ENCODE measurements around the gene ZSWIM6.

Gene ZSWIM6

DNA sequence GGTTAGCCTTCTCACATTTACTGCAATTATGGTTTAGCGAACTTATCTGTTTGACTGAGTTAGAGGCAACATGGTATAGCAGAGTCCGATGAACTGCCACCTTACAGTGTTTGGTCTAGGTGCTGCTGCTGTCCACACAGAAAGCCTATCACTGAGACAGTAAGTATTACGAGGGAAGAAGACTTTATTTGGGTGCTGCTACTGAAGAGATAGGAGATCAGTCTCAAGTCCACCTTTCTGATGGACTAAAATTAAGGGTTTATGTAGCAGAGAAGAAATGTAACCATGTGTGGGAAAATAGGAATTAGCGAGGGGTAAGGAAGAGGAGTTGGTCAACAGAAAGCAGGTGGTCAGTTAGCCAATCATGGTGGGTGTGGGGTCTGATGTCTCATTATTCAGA lies 109.7 kb downstream of the ZSWIM6 start:
- DNase-seq (ENCODE audit: low read depth in 2 of 2) = no peak

DNA sequence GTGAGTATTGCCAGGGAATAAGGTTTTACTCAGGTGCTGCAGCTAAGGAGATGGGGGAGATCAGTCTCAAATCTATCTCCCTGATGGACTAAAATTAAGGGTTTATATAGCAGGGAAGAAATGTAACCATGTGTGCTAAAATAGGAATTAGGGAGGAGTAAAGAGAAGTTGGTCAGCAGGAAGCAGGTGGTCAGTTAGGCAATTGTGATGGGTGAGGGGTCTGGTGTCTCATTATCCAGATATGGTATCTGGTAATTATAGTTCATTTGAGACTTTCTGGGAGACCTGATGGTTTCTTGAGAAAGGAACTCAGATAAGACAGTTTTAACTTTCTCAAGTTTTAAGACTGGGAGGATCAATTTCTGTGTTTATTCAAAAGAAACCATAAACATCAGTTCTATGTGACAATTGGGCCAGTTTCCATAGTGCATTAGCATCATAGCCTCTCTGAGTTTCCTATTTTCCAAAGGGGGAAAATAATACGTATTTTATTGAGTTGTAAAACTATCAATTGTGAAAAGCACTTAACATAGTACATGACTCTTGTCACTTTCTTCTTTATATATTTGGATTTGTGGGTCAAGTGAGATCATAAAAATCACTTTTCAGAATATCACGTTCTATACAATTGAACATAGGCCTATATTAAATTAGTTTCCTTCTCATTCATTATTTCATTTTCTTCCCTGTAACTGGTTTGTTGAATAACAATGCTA lies 115.9 kb downstream of the ZSWIM6 start:
- DNase-seq (ENCODE audit: low read depth in 2 of 2) = no peak

DNA sequence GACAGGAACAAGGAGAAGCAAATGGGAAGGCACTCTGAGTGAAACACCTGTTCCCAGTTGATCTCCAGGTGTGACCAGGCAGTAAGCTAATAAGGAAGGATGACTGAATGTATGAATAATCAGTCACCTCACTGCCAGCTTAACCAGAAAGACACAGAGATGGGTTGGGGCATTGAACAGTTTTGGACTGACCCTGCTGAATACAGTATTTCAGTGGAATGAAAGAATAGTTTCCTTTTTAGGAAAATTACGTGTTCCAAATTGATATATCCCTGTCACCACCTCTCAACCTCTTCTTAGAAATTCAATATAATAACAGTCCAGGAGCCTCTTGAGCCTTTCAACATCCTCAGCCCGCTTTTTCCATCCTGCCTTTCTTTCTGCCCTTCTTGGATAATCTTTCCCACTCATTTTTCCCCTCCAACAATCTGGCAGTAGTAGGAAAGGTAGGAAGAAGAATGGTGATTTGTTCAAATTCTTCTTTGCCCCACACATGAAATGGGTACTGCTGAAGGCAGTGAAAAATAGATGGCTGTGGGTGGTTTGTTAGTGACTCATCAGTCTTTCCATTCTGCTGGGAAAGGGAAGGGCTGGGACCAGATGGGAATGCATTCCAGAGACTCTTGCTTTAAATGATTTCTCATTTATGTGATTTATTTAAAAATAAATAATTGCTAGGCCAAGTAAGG lies 117.9 kb downstream of the ZSWIM6 start:
- DNase-seq (ENCODE audit: low read depth in 2 of 2) = no peak

DNA sequence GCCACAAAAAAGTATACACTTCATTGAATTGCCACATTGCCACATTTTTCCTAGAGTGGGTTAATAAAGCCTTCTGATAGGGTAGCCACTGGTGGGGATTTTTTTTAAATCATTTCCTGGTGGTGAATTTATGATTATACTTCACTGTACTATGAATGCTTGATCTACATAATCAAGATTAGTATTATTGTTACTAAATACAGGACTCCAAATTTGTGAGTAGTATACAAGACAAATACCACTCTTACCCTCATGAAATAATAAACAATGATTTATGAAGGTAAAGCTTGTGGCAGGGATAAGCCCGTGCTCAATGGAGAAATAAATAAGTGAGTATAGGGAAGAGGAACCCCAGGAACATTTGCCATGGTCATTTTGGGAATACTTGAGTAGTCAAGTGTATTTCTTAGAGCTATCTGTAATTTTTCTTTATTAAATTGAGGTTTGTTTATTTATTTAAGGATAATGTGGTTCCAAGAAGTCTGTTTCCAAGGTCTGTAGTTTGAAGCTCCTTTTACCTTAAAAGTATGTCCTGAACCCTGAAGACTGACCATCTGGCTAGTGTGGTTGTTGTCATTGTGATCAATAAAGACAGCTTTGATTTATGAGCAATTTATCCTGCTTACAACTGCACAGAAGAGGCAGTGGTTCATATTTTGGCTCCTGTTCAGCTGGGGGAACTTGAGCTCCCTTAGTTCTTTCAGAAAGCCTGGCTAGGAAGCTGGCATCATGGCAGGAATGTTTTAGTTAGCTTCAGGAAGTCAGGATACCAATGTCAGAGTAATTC lies 118.6 kb downstream of the ZSWIM6 start:
- DNase-seq (ENCODE audit: low read depth in 2 of 2) = no peak

DNA sequence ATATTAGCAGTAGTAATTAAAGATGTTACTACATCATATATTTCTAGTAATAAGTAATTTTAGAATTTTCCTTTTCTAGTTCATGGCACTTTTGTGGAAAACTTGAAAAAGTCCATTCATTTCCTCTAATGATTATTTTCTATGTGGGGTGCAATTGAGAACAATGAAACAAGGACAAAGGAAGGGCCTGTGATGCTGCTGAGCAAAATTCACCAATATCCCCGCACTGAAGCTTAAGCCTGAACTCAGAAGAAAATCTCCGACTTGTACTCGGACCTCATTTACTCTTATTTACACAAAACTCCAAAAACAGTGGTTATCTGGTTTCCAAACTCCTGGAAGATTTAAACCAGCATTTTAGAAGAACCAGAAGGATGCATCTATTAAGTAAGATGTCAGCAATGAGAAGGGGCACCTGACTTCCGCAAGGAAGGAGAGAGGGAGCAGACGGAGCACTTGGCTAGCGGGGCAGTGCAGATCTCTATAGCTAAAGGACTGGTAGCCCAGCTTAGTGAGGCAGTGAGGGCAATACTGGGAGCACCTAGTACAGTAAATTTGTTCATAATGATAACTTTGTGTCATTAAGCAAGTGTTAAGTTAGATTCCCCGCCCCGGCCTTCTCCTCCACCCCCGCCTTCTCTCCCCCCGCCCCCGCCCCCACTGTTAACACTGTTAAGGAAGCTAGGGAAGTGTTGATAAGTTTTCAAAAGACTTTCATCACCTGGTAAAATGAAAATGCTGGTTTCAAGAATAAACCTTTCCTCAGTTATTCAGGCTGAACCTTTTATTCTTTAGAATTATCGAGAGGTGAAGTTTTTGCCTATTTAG lies 123.3 kb downstream of the ZSWIM6 start:
- no peak for DNase-seq (ENCODE audit: low read depth in 2 of 2)

DNA sequence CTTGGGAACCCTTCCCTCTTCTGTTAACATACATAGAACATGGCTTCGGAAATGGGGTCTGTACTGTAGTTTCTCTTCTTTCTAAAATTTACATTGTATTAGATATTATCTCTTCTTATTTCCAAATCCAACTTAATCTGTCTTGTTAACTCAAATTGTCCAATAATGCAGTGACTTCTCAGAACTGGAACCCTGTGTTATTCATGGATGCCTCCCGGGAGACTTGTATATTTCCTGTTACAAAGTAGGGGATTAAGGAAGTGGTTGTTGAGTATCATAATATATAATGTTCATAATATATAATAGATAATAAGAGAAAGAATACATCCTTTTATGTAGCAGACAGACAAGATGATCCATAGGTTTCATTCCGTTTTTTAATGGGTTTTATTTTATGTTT lies 128.4 kb downstream of the ZSWIM6 start:
- no peak for DNase-seq (ENCODE audit: low read depth in 2 of 2)

DNA sequence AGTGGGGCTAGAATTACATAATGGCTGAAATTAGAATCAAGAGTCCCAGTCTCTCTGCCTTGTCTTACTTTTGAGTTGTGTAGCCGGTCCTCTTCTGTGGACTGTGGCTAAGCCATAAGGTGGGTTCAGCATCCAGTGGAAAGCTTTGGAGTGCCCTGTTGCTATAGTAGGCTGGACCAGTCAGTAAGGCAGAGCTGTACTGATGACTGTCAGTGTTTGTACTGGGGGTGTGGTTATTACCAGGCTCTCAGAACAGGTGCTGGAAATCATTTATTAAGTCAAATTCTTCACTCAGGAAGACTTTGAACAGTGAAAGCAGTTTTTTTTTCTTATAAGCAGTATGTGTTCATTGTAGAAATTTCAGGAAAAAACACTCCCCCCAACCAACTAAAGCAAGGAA lies 129.4 kb downstream of the ZSWIM6 start:
- DNase-seq (ENCODE audit: low read depth in 2 of 2) = no peak

DNA sequence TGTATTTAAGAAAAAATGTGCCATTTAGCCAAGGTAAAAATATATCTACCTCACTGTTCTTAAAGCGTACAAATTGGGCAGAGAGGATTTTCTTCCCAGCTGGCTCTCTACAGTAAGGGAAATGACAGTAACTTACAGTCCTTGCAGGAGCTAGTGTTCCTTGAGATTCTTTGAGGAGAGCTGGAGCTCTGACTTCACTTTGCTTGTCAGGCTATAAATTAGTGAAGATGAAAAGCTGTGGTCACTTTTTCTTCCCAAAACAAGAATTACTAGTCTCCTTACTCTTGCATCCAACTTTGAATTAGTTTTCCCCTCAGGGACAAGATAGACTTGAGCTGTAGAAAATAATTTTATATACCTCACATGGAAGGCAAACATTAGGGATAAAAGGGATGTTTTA lies 129.9 kb downstream of the ZSWIM6 start:
- no peak for DNase-seq (ENCODE audit: low read depth in 2 of 2)

DNA sequence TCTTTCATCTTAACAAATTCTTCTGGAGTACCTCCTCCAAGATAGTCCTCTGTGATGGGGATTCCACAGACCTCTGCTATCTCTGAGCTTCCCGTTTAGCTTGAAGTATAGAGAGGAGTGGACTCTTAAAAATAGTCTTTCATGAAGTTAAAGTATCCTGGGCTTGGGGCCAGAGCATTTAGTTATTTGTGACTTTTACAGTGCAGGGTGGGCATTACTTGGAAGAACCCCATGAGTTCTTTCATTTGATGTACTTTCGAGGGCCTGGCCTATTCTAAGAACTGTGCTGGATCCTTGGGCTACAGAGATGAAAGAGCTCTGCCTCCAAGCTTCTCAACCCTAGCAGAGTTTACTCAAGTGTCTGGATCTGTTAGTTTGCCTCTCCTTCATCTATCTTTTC lies 131.5 kb downstream of the ZSWIM6 start:
- no peak for DNase-seq (ENCODE audit: low read depth in 2 of 2)

DNA sequence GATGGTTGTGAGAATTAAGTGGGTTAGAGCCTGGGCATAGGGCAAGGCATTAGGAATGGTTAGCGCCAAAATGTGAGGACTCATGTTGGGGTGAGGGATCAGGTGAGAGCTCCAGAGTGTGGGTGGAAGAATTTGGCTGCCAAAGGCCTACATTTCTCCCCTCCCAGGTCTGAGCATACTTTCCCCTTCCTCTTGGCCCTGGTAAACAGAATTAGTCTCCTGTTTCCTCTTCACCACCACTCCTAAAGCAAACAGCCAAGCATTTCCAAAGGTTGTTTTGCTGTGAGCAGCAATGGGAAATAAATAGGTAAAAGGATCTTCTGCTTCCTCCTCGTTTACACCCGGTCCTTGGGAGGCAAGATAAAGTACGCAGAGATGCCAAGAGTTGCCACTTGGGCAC lies 132.5 kb downstream of the ZSWIM6 start:
- no peak for DNase-seq (ENCODE audit: low read depth in 2 of 2)

DNA sequence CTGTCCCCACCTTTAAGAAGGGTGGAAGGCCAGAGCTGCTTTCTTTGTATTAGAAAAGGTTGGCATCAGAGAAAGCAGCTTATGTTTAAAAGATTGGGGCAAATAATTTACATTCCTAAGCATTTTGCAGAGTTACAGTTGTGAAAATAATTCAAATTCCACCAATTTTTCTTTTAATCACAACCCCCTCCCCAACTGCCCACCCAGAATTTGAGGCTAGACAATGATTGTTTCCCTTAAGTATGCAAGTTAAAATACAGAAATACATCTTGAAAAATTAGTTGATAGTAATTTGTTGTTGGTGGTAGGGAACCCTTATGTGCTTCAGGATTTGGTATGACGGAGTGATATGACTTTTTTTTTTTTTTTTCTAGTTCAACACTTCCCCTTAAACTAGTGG lies 133.0 kb downstream of the ZSWIM6 start:
- no peak for DNase-seq (ENCODE audit: low read depth in 2 of 2)

DNA sequence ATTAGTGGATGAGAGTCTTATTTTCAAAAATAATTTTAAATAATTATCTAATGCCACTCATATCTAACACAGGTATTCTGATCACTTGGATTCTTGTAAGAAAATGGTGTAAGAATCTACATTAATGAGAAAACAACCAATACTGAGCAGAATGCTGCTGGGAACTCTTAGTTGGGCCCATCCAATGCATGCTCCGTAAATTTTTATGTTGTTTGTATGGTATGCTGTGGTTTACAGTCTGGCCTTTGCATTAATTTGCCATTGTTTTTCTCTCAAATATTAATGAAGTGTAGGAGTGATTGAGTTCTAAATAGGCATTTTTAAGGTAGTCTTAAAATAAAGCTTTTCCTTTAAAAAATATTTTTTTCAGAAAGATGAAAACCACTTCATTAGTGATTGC lies 133.4 kb downstream of the ZSWIM6 start:
- no peak for DNase-seq (ENCODE audit: low read depth in 2 of 2)

DNA sequence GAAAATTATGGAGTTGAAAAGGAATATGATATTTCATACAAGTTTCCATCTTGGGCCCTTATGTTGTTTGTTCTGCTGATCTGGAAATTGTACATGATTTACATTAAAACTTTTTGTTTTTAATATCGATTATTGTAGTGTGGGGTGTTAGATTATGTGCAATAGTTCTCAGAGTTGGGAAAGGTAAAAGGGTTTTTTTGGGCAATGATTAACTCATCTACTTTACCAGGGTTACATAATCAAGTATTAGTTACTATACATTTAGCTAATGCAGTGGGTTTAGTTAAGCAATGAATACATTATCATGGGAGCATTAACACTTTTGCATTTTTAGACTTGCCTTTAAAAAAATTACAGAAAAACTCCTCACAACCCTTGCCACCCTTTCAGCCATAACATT lies 134.0 kb downstream of the ZSWIM6 start:
- no peak for DNase-seq (ENCODE audit: low read depth in 2 of 2)

DNA sequence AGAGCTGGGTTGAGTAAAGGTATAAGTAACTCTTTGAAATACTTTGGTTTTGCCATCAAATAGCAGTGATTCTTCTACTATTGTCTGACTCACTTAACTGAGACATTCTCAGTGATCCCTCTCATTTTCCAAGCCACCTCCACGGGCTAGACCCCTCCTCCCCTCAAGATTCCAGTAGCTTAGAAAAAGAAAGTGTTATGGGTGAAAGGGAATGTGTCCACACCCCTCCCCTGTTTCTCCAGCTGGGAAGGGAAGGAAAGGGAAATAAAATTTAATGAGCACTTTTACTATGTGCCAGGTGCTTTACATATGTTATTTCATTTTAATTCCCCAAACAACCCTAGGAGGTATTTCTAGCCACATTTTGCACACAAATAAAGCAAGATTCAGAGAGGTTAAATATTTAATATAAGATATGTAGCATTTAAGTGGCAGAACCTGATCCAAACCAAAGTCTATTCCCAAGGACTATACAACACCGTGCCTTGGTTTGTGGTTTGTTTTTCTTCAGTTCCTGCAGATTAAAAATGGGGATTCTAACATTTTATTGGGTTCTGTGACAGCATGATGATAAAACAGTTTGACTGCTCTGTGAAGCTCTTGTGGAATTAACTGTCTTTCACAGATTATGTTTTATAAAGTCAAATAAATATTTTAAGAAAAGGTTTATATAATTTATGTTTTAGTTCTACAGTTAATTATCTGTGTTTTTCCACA lies 135.9 kb downstream of the ZSWIM6 start:
- no peak for DNase-seq (ENCODE audit: low read depth in 2 of 2)

DNA sequence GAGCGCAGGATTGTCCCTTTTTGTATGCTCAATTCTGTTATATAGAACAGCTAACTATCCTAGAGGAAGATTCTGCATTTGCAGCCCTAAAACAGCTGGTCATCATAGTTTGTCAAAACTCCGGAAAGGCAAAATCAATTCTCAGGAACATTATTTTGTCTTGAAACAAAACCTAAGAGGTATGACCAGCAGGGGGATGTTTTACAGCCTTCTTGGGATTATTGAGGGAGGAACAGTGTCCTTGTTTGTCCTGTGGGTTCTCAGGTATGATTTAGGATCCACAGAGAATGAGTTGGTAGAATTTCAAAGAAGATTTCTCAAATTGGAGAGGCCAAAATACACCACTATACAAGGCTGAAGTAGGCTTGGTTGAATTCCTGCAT lies 136.4 kb downstream of the ZSWIM6 start:
- no peak for DNase-seq (ENCODE audit: low read depth in 2 of 2)

DNA sequence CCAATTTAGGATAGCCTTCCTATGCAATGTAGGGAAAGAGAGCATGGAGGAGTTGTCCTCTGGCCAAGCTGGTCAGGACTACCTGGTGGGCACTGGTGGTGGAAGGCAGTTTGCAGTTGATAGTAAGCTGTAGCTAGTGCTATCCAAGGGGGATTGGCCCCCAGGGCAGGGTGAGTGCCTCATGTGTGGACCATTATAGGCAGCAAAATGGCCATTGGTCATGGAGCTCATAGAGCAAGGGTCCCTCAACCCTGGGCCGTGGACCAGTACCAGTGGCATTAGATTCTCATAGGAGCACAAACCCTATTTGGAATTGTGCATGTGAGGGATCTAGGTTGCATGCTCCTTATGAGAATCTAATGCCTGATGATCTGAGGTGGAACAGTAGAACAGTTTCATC lies 139.3 kb downstream of the ZSWIM6 start:
- DNase-seq (ENCODE audit: low read depth in 2 of 2) = no peak

DNA sequence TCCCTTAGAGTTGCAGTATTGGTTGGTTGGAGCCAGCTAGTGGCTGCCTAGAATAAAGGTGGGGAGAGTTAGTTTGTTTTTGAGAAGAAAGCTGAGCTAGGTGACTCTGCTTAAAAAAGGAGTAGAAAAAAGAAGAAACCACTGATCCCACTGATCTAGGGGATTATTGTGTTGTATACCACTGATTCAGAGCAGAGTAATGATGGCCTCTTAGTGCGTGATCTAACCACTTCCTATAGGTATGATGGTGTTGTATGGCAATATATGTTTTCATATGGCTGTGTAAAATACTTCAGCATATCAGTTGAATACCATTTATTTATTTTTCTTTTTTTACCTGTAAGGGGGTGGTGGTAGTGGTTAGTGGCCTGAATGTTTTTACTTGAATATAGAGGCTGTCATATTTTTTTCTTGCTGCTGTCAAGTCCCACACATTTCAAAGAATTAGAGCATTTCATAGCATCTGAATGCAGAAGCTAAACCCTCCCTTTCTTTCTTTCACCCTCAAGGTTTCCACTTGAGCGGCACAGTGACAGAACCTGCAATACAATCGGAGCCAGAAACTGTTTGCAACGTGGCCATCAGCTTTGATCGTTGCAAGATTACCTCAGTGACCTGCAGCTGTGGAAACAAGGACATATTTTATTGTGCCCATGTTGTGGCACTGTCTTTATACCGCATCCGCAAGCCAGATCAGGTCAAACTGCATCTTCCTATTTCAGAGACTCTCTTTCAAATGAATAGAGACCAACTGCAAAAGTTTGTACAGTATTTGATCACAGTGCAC lies 140.3 kb downstream of the ZSWIM6 start:
- DNase-seq (ENCODE audit: low read depth in 2 of 2) = no peak

DNA sequence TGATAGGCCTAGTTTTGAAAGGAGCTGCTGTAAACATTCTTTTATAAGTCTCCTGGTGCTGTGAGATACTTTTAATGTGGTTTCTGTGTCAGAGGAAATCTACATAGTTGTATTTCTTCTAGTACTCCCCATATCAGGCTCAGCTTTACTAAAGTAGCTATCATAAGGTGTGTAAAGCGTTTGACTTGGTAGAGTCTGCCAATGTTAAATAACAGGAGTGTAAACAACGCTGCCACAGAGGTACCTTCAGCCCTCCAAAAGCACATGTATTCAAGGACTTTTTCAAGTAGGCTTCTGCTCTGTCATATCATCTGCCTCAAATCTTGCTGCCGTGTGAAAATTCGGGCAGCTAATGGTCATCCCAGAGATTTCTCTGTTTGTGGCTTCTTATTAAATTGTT lies 142.7 kb downstream of the ZSWIM6 start:
- DNase-seq (ENCODE audit: low read depth in 2 of 2) = no peak

DNA sequence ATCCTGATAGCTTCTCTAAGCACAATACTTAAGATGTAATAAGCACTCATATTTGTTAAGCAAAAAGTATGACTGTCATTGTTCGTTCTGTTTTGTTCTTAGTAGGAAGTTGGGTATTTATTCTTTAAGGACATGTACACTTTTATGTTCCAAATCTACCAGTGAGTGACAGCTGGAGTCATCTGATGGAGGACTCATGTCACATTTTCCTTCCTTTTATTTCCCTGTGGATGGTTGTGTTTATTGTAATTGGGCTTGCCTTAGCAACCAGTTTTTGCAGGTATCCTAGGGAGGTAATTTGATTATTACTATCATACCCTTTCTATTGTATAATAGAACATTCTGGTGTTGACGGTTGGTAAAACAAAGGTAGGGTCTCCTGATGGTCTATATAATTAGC lies 145.7 kb downstream of the ZSWIM6 start:
- no peak for DNase-seq (ENCODE audit: low read depth in 2 of 2)

DNA sequence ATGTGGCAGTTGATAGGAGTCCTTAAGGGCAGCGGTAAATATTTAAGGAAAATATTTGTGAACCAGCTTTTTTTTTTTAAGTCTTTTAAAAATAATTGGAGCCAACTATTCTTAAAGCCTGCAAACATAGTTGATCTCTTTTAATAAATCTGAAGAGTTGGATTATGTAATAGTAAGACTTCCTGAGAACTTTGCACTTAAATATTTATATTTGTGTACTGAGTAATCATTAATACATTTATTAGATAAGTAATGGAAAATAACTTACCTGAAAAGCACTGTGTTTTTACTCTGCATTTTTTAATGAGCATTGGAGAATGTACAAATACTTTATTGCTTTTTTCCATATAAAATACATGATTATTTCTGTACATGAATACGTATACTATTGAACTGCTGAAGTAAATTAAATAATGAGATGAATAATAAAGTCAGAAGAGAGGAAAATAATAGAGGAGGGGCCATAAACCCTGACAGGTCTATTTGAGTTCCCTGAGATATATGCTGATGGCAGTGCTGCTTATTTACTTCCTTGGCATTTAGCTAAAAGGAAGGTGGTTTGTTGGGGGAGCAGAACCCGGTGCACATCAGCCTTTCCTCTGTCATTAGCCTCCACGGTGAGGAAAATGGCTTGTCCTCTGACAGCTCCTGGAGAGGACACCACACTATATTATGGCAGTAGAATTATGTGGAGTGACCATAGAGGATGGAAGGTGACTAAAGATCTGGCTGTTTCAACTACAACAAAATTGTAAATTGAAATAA lies 148.0 kb downstream of the ZSWIM6 start:
- DNase-seq (ENCODE audit: low read depth in 2 of 2) = no peak

Measured in activated CD8-positive, alpha-beta memory T cell treated with anti-CD3 and anti-CD28 coated beads for 4 hours (primary cell).